HK-2 (cell line): ENCODE results near the gene SP9.
"Not testable (repeated sequence)": the region's sequence is repeated elsewhere in the genome, so short reads cannot be mapped to it uniquely, and the experiment has no call there.

Experiments used
- DNase-seq: peaks from one replicate; pipeline ENCODE4 v3.0.0-alpha.2; 2018; ENCODE audit not compliant: unreplicated experiment

The SP9 gene

GRCh38 chr2:174344716-174345461, 10.1 kb downstream of the SP9 start:
- DNase-seq: no peak

GRCh38 chr2:174350018-174350417, 15.3 kb downstream of the SP9 start:
- no peak for DNase-seq

GRCh38 chr2:174350593-174351181, 15.9 kb downstream of the SP9 start:
- no peak for DNase-seq

- DNase-seq: no peak
Measured at GRCh38 chr2:174353004-174353403, 18.2 kb downstream of the SP9 start.

GRCh38 chr2:174356347-174356746, 21.6 kb downstream of the SP9 start:
- no peak for DNase-seq

GRCh38 chr2:174359663-174360062, 24.9 kb downstream of the SP9 start:
- not testable (repeated sequence) for DNase-seq

- no peak for DNase-seq
Measured at GRCh38 chr2:174362949-174363348, 28.2 kb downstream of the SP9 start.

- DNase-seq: not testable (repeated sequence)
Measured at GRCh38 chr2:174363492-174364225, 28.9 kb downstream of the SP9 start.

- no peak for DNase-seq
Measured at GRCh38 chr2:174364628-174365027, 29.9 kb downstream of the SP9 start.

- no peak for DNase-seq
Measured at GRCh38 chr2:174365571-174365970, 30.8 kb downstream of the SP9 start.

- DNase-seq: no peak
Measured at GRCh38 chr2:174368691-174369090, 33.9 kb downstream of the SP9 start.

- no peak for DNase-seq
Measured at GRCh38 chr2:174376967-174377366, 42.2 kb downstream of the SP9 start.

- DNase-seq: no peak
Measured at GRCh38 chr2:174383796-174384195, 49.0 kb downstream of the SP9 start.

GRCh38 chr2:174385201-174385600, 50.4 kb downstream of the SP9 start:
- no peak for DNase-seq
